Mammary microvascular endothelial cell (primary cell): ENCODE results near the gene EIF4G3. TPM values are rescaled to one million over a fixed set of nuclear protein-coding genes. Genes with fewer than 3 reads are reported as not detected.

Source experiments
- total RNA-seq: library from RNA; depleted of rRNA; stranded (reverse); fragments of >200 nt; gene quantifications from 2 replicates; pipeline ENCODE4 v1.2.3, GENCODE V29; 2015

Gene EIF4G3
- total RNA-seq = 29.4 and 31.2 TPM in 2 replicates

GRCh38 chr1:21176586-21177555, at the start of gene EIF4G3:
Gene EIF4G3, minus strand, starts transcription at chr1:21176897. Its CDS starts 174,155 bp downstream, at chr1:21002742.

GRCh38 chr1:20787029-20787839, 389.5 kb downstream of the EIF4G3 start, which contains the start of gene HP1BP3:
Gene HP1BP3, minus strand, starts transcription at chr1:20787307. Its CDS starts 6,867 bp downstream, at chr1:20780440.

Other genes with a start within 250 kb of the EIF4G3 start
- 302 and 320 TPM in 2 replicates for gene ECE1, start 113.6 kb upstream of the EIF4G3 start, total RNA-seq